ENCODE results near the gene MATN4.

GRCh38 chr20:45269754-45270270 is 38.3 kb downstream of the MATN4 start:
- TF ChIP-seq, protein P1, sequence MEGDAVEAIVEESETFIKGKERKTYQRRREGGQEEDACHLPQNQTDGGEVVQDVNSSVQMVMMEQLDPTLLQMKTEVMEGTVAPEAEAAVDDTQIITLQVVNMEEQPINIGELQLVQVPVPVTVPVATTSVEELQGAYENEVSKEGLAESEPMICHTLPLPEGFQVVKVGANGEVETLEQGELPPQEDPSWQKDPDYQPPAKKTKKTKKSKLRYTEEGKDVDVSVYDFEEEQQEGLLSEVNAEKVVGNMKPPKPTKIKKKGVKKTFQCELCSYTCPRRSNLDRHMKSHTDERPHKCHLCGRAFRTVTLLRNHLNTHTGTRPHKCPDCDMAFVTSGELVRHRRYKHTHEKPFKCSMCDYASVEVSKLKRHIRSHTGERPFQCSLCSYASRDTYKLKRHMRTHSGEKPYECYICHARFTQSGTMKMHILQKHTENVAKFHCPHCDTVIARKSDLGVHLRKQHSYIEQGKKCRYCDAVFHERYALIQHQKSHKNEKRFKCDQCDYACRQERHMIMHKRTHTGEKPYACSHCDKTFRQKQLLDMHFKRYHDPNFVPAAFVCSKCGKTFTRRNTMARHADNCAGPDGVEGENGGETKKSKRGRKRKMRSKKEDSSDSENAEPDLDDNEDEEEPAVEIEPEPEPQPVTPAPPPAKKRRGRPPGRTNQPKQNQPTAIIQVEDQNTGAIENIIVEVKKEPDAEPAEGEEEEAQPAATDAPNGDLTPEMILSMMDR (IDR thresholded peaks at IDR 0.05): no peak
- TF ChIP-seq POLR2A (IDR thresholded peaks at IDR 0.05): no peak
